GM12874 (cell line): Measurements from ENCODE around the gene TM4SF18.

Experiments used
- TF ChIP-seq, protein P1 (sequence below): IDR thresholded peaks from 2 replicates; pipeline ENCODE4 v1.5.1; 2011; ENCODE audit warnings: low read depth, mild to moderate bottlenecking, control low read depth, low read length, moderate library complexity; ENCODE audit not compliant: insufficient read depth

The TM4SF18 gene

DNA sequence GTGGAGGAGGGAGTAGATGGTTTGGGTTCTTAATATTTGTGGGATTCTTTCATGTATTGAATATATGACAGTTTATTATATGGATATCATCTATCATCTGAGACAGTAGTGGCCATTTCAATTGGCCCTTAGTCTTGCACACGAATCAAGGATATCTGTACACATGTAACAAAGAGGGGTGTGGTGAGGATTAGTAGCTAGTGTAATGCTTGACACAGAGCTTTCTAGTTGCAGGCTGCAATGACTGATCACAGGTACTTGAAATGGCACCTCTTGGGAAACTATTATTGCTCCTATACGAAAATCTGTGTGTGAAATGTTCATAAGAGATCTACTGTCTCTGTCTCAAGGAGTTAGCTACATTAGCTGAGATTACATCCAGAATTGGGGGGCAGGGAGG, 31.2 kb upstream of the TM4SF18 start:
- TF ChIP-seq, protein P1, sequence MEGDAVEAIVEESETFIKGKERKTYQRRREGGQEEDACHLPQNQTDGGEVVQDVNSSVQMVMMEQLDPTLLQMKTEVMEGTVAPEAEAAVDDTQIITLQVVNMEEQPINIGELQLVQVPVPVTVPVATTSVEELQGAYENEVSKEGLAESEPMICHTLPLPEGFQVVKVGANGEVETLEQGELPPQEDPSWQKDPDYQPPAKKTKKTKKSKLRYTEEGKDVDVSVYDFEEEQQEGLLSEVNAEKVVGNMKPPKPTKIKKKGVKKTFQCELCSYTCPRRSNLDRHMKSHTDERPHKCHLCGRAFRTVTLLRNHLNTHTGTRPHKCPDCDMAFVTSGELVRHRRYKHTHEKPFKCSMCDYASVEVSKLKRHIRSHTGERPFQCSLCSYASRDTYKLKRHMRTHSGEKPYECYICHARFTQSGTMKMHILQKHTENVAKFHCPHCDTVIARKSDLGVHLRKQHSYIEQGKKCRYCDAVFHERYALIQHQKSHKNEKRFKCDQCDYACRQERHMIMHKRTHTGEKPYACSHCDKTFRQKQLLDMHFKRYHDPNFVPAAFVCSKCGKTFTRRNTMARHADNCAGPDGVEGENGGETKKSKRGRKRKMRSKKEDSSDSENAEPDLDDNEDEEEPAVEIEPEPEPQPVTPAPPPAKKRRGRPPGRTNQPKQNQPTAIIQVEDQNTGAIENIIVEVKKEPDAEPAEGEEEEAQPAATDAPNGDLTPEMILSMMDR = no peak

GRCh38 chr3:149363053-149363452, 29.6 kb upstream of the TM4SF18 start:
- TF ChIP-seq, protein P1 = no peak

GRCh38 chr3:149362366-149362765, 28.9 kb upstream of the TM4SF18 start:
- TF ChIP-seq, protein P1 = no peak

DNA sequence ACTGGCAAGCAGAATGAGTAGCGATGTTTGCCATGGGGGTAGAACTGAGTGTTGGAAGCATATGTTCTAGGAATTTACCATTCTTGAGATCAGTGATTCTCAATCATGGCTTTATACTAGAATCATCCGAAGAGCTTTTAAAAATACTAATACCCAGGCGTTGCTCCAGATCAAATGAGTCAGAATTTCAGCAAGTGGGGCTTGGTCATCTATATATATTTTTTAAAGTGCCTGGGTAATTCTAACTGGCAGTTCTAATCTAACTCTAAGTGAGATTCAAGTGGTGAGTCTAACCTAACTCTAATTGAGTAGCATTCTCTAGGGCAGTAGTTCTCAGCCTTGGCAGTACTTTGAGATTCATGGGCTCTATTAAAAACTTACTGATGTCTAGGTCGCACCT, 23.2 kb upstream of the TM4SF18 start:
- TF ChIP-seq, protein P1 = no peak

- TF ChIP-seq, protein P1 = no peak
These were observed 22.7 kb upstream of the TM4SF18 start for GRCh38 chr3:149356044-149356592.

DNA sequence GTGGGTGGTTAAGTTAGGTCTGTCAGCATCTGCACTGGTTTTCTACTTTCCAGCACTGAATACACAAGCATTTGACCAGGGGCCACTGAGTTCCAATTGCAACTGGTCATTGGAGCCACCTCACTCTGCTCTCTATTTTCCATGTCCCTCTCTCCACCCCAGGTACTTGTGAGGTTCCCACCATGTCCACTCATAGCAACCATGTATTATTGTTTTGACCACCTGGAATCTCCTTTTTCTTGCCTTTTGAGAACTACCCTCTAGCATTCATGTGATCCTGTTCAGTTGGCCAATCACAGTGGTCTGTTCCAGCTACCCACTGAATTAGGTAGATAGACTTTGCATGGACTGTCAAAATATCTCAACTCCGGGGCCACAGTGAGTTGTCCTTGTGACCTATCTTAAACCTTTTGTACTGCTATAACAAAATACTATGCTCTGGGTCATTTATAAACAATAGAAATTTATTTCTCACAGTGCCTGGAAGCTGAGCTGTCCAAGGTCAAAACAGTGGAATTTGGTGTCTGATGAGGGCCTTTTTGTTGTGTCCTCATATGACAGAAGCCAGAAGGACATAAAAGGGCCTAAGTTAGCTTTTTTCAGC, 20.2 kb upstream of the TM4SF18 start:
- TF ChIP-seq, protein P1 = no peak

DNA sequence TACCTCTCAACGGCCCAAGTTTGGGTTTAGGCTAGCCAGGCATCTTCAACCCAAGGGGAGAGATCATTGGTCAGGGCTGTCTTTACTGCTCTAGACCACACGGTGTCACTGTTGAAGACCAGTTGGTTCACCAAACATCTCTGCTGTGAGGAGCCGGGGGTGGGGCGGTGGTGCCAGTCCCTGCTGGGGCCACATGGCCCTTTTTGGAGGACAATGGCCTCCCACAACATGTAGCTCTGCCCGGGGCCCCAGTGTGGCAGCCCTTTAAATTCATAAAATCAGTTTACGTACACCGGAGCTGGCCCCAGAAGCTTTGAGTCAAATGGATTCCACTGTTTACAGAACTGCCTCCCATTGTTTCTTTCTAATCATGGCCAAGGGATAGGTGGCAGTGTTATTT, 19.1 kb upstream of the TM4SF18 start:
- TF ChIP-seq, protein P1 = peak; percentile 82
